ENCODE data around the gene LAX1. TPM values are rescaled to one million over a fixed set of nuclear protein-coding genes. Genes with fewer than 3 reads are reported as not detected.

The LAX1 gene
- total and polyA plus RNA-seq, 2 of the 4 experiments (the other 2 are of a cell fraction), result 0.03 TPM; not detected in 1

- no peak overlapping the region for H4K8ac ChIP-seq (ENCODE audit: low read depth in 2 of 2, low read length in 2 of 2)
- no peak overlapping the region for H2AK5ac ChIP-seq (ENCODE audit: low read depth, low read length)
- ChIA-PET CTCF (no interaction called here), POLR2A (ENCODE audit: unreplicated experiment) (no interaction called here)
- H3K27me3 ChIP-seq (ENCODE audit: control insufficient read depth, insufficient read depth, low read length), result no peaks in the 10 kb centered on the region
- H4K5ac ChIP-seq (ENCODE audit: low read depth, low read length), result no peak overlapping the region
- no peak overlapping the region for H3K9ac ChIP-seq (ENCODE audit: low read depth, low read length)
- dilution Hi-C loops (cut with HindIII; ENCODE audit: low sequenced_read_pairs, unreplicated experiment) (no loop called here), intact Hi-C loops (cut with micrococcal nuclease) (no loop called here), in situ Hi-C loops (cut with MboI; ENCODE audit: low sequenced_read_pairs) (no loop called here)
- H3K56ac ChIP-seq (ENCODE audit: extremely low read depth, insufficient read depth, low read length), result no peak overlapping the region
- 0 out of 2 replicates have a peak, but pooled peaks cover 7% of the 10 kb centered on the region for H3K9me1 ChIP-seq (ENCODE audit: insufficient read depth, low read length)
- H3K18ac ChIP-seq (ENCODE audit: low read depth, low read length), result no peak overlapping the region
- no peak overlapping the region for H3K4ac ChIP-seq (ENCODE audit: low read depth, low read length)
- H3K27ac ChIP-seq (ENCODE audit: insufficient read depth, low read length), result no peak overlapping the region
- H3K23ac ChIP-seq (ENCODE audit: low read depth, low read length), result no peak overlapping the region
- H3K4me2 ChIP-seq (ENCODE audit: low read depth, low read length), result no peak overlapping the region
- WGBS, 2 experiments (ENCODE audit: extremely low coverage in 2 of 2, insufficient read length in 1 of 2), result no CpG with 5 or more reads among the region's 3 CpGs
- no peak for TF ChIP-seq CHD1 (IDR thresholded peaks at IDR 0.05; ENCODE audit: low read depth, low read length)
- TF ChIP-seq ELK1 (IDR thresholded peaks at IDR 0.05; ENCODE audit: borderline replicate concordance, low read depth, low read length), result no peak
- no peak for TF ChIP-seq CTCF (conservative IDR thresholded peaks at IDR 0.05; ENCODE audit: low read depth, low read length)
- TF ChIP-seq MAFK (IDR thresholded peaks at IDR 0.05; ENCODE audit: low read depth, low read length), result no peak
- TF ChIP-seq FOS (IDR thresholded peaks at IDR 0.05; ENCODE audit: low read depth, low read length), result no peak
- TF ChIP-seq SMC3 (IDR thresholded peaks at IDR 0.05; ENCODE audit: low read depth, low read length), result no peak
- TF ChIP-seq USF2 (IDR thresholded peaks at IDR 0.05; ENCODE audit: low read depth, low read length), result no peak
- no peak for TF ChIP-seq BHLHE40 (IDR thresholded peaks at IDR 0.05; ENCODE audit: low read depth, low read length)
- TF ChIP-seq RFX5 (IDR thresholded peaks at IDR 0.05; ENCODE audit: low read depth, low read length), result no peak
- TF ChIP-seq RAD21 (IDR thresholded peaks at IDR 0.05; ENCODE audit: low read length), result no peak
- no peak for TF ChIP-seq RCOR1 (IDR thresholded peaks at IDR 0.05; ENCODE audit: insufficient replicate concordance, low read length)
- TF ChIP-seq POLR2A (IDR thresholded peaks at IDR 0.05; ENCODE audit: low read depth, low read length), result no peak
- TF ChIP-seq CEBPB (IDR thresholded peaks at IDR 0.05; ENCODE audit: low read depth, low read length), result no peak
- no peak for TF ChIP-seq MXI1 (IDR thresholded peaks at IDR 0.05; ENCODE audit: borderline replicate concordance, low read depth, low read length)
- no peak overlapping the region for H3K14ac ChIP-seq (replicated peaks; ENCODE audit: low read depth, low read length)
- peaks cover 16 to 30% of the 10 kb centered on the region in 2 experiments for H3K79me1 ChIP-seq (ENCODE audit: low read depth in 1 of 2, low read length in 2 of 2)
- H2BK15ac ChIP-seq (ENCODE audit: low read depth, low read length), result no peak overlapping the region
- ATAC-seq (ENCODE audit: low read depth) (no peak), DNase-seq (no peak)
- H2AFZ ChIP-seq (replicated peaks; ENCODE audit: low read length, poor library complexity), result no peak overlapping the region
- H3K4me1 ChIP-seq (ENCODE audit: control insufficient read depth, insufficient read depth, low read length), result no peaks in the 10 kb centered on the region
- no peak overlapping the region for H2BK5ac ChIP-seq (ENCODE audit: low read depth, low read length, poor library complexity, severe bottlenecking)
- no peaks in the 10 kb centered on the region for H3K9me3 ChIP-seq (ENCODE audit: control insufficient read depth, insufficient read depth, low read length)
- 0 out of 2 replicates have a peak, but pooled peaks cover 3% of the 10 kb centered on the region for H4K20me1 ChIP-seq (ENCODE audit: insufficient read depth, low read length)
- no TSS peak for BruUV-seq (replicated peaks)
- H2BK120ac ChIP-seq (ENCODE audit: low read depth, low read length), result no peak overlapping the region
- H3K36me3 ChIP-seq (ENCODE audit: control insufficient read depth, insufficient read depth, low read length), result peaks cover 54% of the 10 kb centered on the region
- no peak overlapping the region for H2AK9ac ChIP-seq (replicated peaks; ENCODE audit: low read depth, low read length, poor library complexity)
- no peak overlapping the region for H2BK20ac ChIP-seq (ENCODE audit: low read depth, low read length)
- no peak overlapping the region for H3K4me3 ChIP-seq (ENCODE audit: insufficient read depth, low read depth, low read length)
- no peak overlapping the region for H4K91ac ChIP-seq (ENCODE audit: insufficient read depth, low read depth, low read length)
Observed at GRCh38 chr1:203720242-203720641, 44.7 kb upstream of the LAX1 start.
